ENCODE measurements around the gene ZNF91. TPM values are rescaled to one million over a fixed set of nuclear protein-coding genes. Genes with fewer than 3 reads are reported as not detected.

ZNF91 gene
- total and polyA plus RNA-seq, 10 of the 15 experiments (the other 5 are each of a cell fraction or from before 2014, with no cell fraction given), result 4.6 to 31.1 (median 11.3) TPM

- no peak overlapping the region for H2AFZ ChIP-seq (ENCODE audit: control insufficient read depth, low read depth, low read length)
- H3K4me3 ChIP-seq, result no peak overlapping the region
- ChIA-PET CTCF (no interaction called here), RAD21 (ENCODE audit: unreplicated experiment) (no interaction called here), POLR2A (interaction anchor here (0.6 kb wide), 1 partner anchor 10 kb away, joined by 6 read pairs; no protein-coding TSS in a partner anchor), SMC1A (ENCODE audit: uncharacterized antibody, unreplicated experiment) (no interaction called here)
- H3K9me3 ChIP-seq (replicated peaks; ENCODE audit: control insufficient read depth, insufficient read depth, low read length), result peaks cover 27% of the 10 kb centered on the region
- H3K4me2 ChIP-seq (ENCODE audit: control insufficient read depth, insufficient read depth), result no peak overlapping the region
- no peak for DNase-seq (ENCODE audit: low read depth, low spot score)
- H3K79me2 ChIP-seq (ENCODE audit: control insufficient read depth, insufficient read depth, low read length), result no peaks in the 10 kb centered on the region; the same call in none of the 2 replicates
- H3K27ac ChIP-seq (ENCODE audit: control insufficient read depth, insufficient read depth), result no peak overlapping the region
- no peak for ATAC-seq
- intact Hi-C loops (cut with micrococcal nuclease; ENCODE audit: unreplicated experiment), result no loop called here
- 53% methylated on average over 1 of the region's 1 CpG for WGBS (ENCODE audit: insufficient coverage, insufficient replicate concordance, low lambda C conversion rate, missing lambda C conversion rate)
- no peak for FAIRE-seq
- peaks cover 0 to 5% of the 10 kb centered on the region in 2 experiments; a peak in 2 of 4 replicates for H3K36me3 ChIP-seq (ENCODE audit: control insufficient read depth in 2 of 2, insufficient read depth in 2 of 2, low read length in 1 of 2)
- no TSS peak for BruUV-seq (replicated peaks)
- in situ Hi-C loops (cut with MboI), result loop anchor here (5.0 kb wide), 1 partner anchor 418 kb away; no protein-coding TSS in a partner anchor
- H3K27me3 ChIP-seq (replicated peaks in 1 of 2; ENCODE audit: control insufficient read depth in 2 of 2, insufficient read depth in 2 of 2, low read length in 1 of 2), result no peaks in the 10 kb centered on the region
- H3K9ac ChIP-seq (ENCODE audit: control insufficient read depth, insufficient read depth, low read length), result no peak overlapping the region
- TF ChIP-seq TAF1 (IDR thresholded peaks at IDR 0.05; ENCODE audit: borderline replicate concordance, low read depth, low read length) (no peak), ZNF207 (IDR thresholded peaks at IDR 0.05; ENCODE audit: borderline replicate concordance) (no peak), NKRF (conservative IDR thresholded peaks at IDR 0.05) (no peak), RUNX3 (IDR thresholded peaks at IDR 0.05; ENCODE audit: low read length) (no peak)
- H3K4me1 ChIP-seq (ENCODE audit: control insufficient read depth, insufficient read depth, low read length), result no peaks in the 10 kb centered on the region
- H4K20me1 ChIP-seq (ENCODE audit: control insufficient read depth, insufficient read depth), result no peaks in the 10 kb centered on the region
These were observed 16.3 kb downstream of the ZNF91 start for GRCh38 chr19:23378948-23379347.

- no peaks in the 10 kb centered on the region; the same call in none of the 2 replicates for H3K79me2 ChIP-seq (ENCODE audit: control insufficient read depth, insufficient read depth, low read length)
- H3K4me2 ChIP-seq (ENCODE audit: control insufficient read depth, insufficient read depth), result no peak overlapping the region
- H3K4me1 ChIP-seq (ENCODE audit: control insufficient read depth, insufficient read depth, low read length), result no peaks in the 10 kb centered on the region
- peaks cover 22% of the 10 kb centered on the region; the same call in 2 of the 3 replicates for H3K9me3 ChIP-seq (replicated peaks; ENCODE audit: control insufficient read depth, insufficient read depth, low read length)
- H4K20me1 ChIP-seq (ENCODE audit: control insufficient read depth, insufficient read depth), result no peaks in the 10 kb centered on the region
- in situ Hi-C loops (cut with MboI) (loop anchor here (5.0 kb wide), 1 partner anchor 420 kb away; no protein-coding TSS in a partner anchor), intact Hi-C loops (cut with micrococcal nuclease; ENCODE audit: unreplicated experiment) (no loop called here)
- H2AFZ ChIP-seq (ENCODE audit: control insufficient read depth, low read depth, low read length), result no peak overlapping the region
- RAD21 ChIA-PET (ENCODE audit: unreplicated experiment), result no interaction called here
- no peak overlapping the region for H3K4me3 ChIP-seq
- no peak overlapping the region for H3K9ac ChIP-seq (ENCODE audit: control insufficient read depth, insufficient read depth, low read length)
- no peak overlapping the region for H3K27ac ChIP-seq (ENCODE audit: control insufficient read depth, insufficient read depth)
- H3K27me3 ChIP-seq (replicated peaks in 1 of 2; ENCODE audit: control insufficient read depth in 2 of 2, insufficient read depth in 2 of 2, low read length in 1 of 2), result no peaks in the 10 kb centered on the region
- TF ChIP-seq CEBPB (IDR thresholded peaks at IDR 0.05; ENCODE audit: borderline replicate concordance in 1 of 2, low read depth in 2 of 2, low read length in 2 of 2) (no peak), ATF3 (IDR thresholded peaks at IDR 0.05; ENCODE audit: borderline replicate concordance, extremely low read depth, low read depth, low read length) (no peak), E2F8 (IDR thresholded peaks at IDR 0.05; ENCODE audit: low read depth, partially characterized antibody) (no peak), BRCA1 (IDR thresholded peaks at IDR 0.05; ENCODE audit: low read depth, low read length) (no peak), FOXK2 (IDR thresholded peaks at IDR 0.05) (no peak), MAX (IDR thresholded peaks at IDR 0.05; ENCODE audit: low read depth, low read length) (no peak)
- BruUV-seq (replicated peaks), result no TSS peak
- H3K36me3 ChIP-seq (ENCODE audit: control insufficient read depth in 2 of 2, insufficient read depth in 2 of 2, low read length in 1 of 2), result peaks cover 0 to 8% of the 10 kb centered on the region in 2 experiments; a peak in 2 of 4 replicates
- DNase-seq (ENCODE audit: low read depth, low spot score), result no peak
- CTCF ChIA-PET, result no interaction called here
- FAIRE-seq, result no peak
- SMC1A ChIA-PET (ENCODE audit: uncharacterized antibody, unreplicated experiment), result no interaction called here
- no peak for ATAC-seq
- POLR2A ChIA-PET, result no interaction called here
These were observed 18.0 kb downstream of the ZNF91 start for GRCh38 chr19:23377276-23377675.
